ENCODE results near the gene PDHB.

The PDHB gene

GRCh38 chr3:58398669-58399333, 34.8 kb downstream of the PDHB start:
- DNase-seq (ENCODE audit: low spot score): no peak

GRCh38 chr3:58394339-58394738, 39.3 kb downstream of the PDHB start:
- no peak for DNase-seq (ENCODE audit: low spot score)

GRCh38 chr3:58392181-58392580, 41.5 kb downstream of the PDHB start:
- no peak for DNase-seq (ENCODE audit: low spot score)

DNA sequence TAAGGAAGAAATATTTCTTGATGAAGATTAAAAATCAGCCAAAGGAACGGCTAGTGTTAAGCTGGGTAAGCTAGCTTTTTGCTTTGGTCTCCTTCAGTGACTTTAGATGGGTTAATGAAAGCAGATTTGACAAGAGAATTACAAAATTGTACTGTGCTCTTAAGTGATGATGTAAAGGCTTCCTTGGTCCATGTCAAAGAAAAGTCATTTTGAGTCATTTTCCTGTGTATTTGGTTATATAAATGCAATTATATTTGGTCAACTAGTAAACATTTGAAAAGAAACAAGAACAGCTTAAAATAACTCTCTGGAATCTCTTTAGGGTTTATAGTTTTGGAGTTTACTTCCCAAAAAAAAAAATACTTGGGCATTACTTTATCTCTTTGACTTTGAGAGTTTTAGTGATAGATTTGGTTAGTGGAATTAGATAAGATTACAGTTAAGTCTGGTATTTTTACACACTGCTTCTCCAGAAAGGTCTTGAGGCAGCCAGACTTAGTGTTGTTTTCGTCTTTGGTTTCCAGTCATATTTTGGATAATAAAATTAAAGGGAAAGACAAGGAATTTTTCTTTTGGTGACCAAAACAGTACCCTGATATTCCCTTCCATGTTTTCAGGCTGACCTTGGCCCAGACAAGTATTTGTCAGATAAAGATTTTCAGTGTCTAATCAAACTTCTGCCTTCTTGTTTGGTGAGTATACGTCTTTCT, 42.3 kb downstream of the PDHB start:
- DNase-seq (ENCODE audit: low spot score): no peak

DNA sequence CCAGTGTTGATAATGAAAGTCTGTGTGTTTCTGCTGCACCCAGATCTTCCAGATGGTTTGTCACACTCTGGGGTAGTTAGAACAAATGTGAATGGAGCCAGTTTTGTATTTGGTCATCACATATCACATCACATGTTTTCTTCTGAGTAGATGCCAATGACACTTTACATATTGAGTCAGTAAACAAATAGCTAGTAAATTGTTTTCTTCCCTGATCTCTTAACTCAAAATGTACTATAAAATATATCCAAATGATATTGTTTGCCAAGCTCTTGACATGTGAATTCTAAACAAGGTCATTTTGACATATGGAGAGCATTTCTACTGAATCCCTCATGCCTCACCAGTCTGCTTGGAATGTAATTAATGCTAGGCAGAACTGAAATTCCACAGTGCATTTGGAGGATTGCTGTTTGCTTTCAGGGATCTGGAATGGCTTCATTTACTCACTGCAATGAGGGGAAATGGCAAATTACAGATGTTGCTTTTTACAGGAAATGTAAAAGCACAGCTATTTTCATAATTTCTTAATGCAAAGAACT, 45.0 kb downstream of the PDHB start:
- no peak for DNase-seq (ENCODE audit: low spot score)

- DNase-seq (ENCODE audit: low spot score): no peak
These were observed 45.7 kb downstream of the PDHB start for GRCh38 chr3:58387650-58388546.

DNA sequence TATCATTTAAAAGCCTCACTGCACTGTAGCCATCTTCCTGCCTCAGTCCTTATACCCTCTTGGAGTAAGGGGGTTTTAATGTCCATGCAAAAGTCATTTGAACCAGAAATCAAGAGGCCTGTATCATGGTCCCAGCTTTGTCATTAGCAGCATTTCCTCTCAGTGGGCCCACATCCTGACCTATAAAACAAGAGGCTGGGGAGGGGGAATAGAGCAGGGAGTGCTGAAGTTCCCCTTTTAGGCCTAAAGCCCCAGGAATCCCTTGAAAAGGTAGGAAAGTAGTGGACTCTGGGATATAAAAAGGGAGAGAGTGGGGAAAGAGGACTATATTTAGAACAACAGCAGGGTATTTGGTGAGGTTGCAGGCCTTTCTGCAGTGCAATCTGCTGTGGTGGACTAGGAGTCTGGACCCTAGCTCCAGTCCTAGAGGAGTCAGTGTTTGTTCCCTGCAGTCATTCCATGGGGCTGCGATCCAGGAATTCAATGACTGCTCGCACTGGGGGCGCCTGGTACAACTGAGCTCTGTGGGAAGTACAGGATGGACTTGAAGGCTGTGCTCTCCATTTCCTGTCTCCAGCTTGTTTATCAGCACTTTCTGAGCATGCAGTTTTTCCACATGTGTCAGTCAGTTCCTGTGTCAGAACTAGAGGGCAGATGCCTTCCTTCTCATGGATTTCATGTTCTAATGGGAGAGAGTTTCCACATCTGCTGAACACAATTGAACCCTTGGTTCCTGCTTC, 46.8 kb downstream of the PDHB start:
- no peak for DNase-seq (ENCODE audit: low spot score)

DNA sequence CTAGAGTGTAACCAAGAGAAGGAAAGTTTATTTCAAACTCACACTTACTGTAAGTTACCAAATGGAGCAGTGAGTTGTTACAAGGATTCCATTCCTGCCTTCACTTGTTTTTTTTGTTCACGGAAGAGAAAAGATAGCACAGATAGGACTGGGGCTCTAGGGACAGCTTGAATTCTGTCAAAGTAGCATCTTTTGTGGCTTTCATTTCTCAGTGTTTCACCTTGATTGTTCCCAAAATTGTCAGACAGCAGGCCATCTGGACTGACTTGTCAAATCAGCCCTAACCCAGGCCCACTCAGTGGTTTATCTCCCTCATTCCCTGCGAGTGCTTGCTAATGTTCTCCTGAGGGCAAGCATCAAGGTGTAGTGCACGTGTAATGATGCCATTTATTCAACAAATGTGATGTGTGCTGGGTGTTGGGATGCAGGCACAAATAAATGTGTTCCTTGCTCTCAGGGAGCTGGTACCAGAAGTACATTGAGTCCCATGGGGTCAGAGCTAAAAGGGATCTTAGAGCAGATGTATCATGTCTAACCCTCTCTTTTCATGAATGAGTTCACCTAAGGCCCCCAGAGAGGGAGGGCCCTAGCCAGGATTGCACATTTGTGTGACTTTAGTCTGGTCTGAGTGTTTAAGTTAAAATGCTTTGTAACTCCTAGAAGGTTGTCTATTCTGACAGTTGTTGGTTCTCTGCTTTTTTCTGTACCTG, 49.1 kb downstream of the PDHB start:
- DNase-seq (ENCODE audit: low spot score): no peak

- no peak for DNase-seq (ENCODE audit: low spot score)
These were observed 49.7 kb downstream of the PDHB start for GRCh38 chr3:58383904-58384303.

DNA sequence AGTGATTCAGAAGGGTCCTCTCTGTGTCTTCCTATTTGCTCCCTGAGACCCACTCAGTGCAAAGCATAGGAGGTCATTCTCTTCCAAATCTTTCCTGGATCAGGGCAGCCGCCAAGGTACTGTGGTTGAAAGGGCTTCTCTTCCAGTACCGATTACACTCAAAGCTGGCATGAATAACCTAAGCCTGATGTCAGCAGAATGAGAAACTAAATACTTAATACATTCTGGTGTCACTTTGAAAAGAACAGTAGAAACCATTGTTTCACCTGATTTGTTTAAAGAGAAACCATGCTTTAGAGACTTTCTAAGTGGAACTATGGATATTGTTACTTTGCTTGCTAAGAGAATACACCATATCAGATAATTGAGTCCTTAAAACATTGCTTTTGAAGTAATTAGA, 50.2 kb downstream of the PDHB start:
- DNase-seq (ENCODE audit: low spot score): no peak

DNA sequence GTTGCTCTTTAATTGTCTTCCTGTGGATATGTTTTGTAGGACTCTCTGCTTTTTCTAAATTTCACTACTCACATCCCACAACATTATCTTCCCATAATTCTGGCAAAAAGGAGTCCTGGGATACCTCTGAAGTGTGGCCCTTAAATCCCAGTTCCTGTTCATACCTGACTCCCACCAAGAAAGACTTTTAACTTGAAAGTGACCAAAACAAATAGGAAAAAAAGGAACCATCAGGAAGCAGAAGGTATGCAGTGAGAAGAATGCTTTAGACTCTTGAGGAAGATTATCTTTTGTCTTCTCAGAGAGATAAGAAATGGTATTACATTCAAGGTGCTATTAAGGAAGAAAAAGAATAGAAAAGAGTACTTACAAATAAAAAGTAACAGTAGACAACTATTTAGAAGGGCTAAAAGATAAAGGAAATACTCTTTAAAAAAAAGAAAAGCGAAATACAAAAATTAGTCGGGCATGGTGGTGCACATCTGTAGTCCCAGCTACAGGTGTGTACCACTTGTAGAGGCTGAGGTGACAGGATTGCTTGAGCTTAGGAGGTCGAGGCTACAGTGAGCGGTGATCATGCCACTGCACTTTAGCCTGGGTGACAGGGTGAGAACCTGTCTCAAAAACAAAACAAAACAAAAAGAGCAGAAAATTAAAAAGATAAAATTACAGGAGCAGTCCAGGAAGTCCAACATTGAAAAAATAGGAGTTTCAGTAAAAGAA, 54.1 kb downstream of the PDHB start:
- DNase-seq (ENCODE audit: low spot score): no peak

DNA sequence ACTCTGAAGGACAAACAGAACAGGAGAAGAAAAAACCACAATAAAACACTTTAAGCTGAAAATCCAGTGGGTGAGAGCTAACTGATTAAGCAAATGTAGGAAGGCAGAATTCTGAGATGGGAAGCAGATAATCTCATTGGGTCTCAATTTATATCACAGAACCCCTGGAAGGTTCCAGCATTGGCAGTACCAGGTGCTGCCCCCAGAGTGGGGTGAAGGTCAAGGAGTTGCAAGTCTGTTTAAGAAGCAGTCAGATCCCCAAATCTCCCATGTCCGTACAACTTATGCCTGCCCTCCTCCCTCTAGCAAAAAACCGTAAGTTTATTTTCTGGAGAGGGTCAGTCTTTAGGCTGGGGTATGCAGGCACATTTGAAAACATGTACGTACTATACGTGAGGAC, 55.9 kb downstream of the PDHB start:
- DNase-seq (ENCODE audit: low spot score): no peak
